Epithelial cell of esophagus (primary cell): ENCODE results near the gene PPP1R14D.

Source experiments
- DNase-seq: peaks from one replicate; pipeline ENCODE4 v3.0.0; 2010; ENCODE audit warnings: low read depth
- H3K4me3 ChIP-seq: 2 replicates; pipeline ENCODE4 v1.5.1; 2011; ENCODE audit warnings: mild to moderate bottlenecking, low read length, control low read depth
- TF ChIP-seq, protein P1 (sequence below): IDR thresholded peaks from 2 replicates; pipeline ENCODE4 v1.5.1; 2011; ENCODE audit warnings: low read depth, mild to moderate bottlenecking, low read length, control low read depth, inconsistent platforms; ENCODE audit not compliant: insufficient read depth; ENCODE audit errors: missing control alignments

The PPP1R14D gene, protein sequence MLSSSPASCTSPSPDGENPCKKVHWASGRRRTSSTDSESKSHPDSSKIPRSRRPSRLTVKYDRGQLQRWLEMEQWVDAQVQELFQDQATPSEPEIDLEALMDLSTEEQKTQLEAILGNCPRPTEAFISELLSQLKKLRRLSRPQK

DNA sequence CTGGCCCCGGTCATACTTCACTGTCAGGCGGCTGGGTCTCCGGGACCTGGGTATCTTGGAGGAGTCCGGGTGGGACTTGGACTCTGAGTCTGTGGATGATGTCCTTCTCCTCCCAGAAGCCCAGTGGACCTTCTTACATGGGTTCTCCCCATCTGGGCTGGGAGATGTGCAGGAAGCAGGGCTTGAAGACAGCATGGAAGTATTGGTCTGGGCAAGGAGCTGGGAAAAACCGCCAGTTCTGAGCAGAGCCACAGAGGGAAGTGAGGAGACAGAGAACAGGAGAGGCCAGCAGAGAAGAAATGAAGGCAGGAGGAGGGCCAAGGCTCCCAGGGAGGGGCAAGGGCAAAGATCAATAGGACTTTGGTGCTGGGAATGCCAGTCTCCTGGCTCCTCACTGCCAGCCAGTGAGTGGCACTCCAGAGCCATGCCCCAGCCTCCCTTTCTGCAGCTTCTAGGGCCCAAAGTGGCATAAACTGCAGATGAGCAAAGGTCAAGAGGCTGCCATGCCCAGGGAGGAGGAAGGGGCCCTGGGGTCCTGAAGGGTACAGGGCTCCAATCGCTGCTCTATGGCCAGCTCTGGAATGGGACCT is at the start of gene PPP1R14D:
Gene PPP1R14D, minus strand, starts transcription at position 262 of the 590 bp plus-strand sequence. Its CDS starts 67 bp downstream, at position 195.
- TF ChIP-seq, protein P1, sequence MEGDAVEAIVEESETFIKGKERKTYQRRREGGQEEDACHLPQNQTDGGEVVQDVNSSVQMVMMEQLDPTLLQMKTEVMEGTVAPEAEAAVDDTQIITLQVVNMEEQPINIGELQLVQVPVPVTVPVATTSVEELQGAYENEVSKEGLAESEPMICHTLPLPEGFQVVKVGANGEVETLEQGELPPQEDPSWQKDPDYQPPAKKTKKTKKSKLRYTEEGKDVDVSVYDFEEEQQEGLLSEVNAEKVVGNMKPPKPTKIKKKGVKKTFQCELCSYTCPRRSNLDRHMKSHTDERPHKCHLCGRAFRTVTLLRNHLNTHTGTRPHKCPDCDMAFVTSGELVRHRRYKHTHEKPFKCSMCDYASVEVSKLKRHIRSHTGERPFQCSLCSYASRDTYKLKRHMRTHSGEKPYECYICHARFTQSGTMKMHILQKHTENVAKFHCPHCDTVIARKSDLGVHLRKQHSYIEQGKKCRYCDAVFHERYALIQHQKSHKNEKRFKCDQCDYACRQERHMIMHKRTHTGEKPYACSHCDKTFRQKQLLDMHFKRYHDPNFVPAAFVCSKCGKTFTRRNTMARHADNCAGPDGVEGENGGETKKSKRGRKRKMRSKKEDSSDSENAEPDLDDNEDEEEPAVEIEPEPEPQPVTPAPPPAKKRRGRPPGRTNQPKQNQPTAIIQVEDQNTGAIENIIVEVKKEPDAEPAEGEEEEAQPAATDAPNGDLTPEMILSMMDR, result no peak
- no peak for DNase-seq
- no peak within 1 kb of the TSS for H3K4me3 ChIP-seq

DNA sequence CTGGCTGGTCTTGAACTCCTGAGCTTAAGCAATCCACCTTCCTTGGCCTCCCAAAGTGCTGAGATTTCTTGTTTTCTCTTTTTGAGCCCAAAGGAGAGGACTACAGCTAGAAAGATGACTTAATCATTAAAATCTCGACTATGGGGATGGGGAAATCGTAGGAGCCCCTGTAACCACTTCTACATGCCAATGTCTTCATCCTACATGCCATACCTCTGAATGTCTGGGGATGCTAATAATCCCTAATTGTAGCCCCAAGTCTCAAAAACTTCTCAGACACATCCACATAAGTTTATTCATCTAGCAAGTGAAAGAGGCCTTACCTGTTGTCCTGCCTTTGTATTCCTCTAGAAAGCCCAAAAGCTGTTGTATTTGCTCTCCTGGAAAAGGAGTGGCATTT is 49.2 kb upstream of the PPP1R14D start:
- TF ChIP-seq, protein P1, result no peak
- DNase-seq, result peak; percentile 30
- H3K4me3 ChIP-seq, result no peak overlapping the region

DNA sequence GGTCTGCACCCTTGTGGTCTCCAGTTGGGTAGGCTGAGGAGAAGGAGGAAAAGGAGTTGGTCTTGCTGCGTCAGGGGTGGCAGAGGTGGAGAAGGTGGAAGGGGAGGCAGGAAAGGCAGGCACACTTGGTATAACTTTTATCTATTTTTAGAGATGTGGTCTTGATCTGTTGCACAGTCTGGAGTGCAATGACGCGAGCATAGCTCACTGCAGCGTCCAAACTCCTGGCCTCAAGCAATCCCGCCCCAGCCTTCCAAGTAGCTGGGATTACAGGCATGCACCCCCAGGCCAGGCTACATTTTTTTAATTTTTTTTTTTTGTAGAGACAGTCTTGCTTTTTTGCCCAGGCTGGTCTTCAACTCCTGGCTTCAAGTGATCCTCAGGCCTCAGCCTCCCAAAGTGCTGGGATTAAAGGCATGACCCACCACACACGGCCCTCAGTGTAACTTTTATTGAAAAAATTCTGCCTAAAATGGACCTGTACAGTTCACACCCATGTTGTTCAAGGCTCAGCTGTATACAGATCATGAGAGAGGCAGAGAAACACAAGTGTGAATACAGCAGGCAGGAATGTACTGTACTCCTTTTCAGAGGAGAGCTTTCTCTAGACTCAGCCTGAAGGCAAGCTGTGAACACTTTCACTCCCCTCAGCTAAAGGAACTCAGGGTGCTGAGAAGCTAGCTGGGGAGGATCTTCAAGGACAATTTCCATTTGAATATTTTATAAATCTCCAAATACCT is 47.7 kb upstream of the PPP1R14D start:
- TF ChIP-seq, protein P1, result no peak
- H3K4me3 ChIP-seq, result no peak overlapping the region
- peak; percentile 79 for DNase-seq

DNA sequence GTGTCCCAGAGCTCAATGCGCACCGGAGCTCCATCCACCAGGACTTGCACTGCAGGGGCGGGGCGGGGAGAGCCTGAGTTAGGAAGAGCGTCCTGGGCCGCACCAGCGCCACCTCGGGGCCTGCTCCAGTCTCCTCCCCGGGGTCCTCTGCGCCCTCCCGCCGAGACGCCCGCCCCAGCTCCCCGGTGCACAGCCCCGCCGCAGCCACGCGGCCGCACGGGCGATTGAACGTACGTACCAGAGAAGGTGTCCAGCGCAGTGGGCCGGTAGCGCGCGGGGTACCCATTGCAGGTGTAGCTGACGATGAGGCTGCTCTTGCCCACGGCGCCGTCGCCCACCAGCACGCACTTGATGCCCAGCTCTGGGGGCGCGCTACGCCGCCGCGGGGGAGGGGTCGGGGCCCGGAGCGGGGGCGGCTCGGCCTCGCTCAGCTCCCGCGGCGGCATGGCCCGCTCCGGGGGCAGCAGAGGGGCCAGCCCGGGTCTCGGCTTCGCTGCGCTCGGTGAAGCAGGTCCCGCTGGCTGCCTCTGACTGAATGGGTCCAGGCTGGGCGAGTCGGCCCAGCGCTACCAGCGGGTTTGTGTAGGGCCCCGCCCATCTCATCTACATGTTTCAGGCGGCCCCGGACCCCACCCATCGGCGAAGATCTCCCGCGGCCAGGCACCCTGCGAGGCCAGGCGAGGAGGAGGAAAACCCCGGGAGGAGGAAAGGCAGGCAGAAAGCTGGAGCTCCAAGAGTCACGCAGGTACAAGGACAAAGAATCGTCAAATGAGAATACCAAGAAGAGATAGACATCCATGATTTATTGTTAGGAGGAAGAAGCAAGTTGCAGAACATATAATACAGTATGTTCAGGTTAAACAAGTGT is 45.4 kb upstream of the PPP1R14D start, which contains the start of gene RHOV:
Gene RHOV, minus strand, starts transcription at position 541 of the 868 bp plus-strand sequence. Its CDS starts 95 bp downstream, at position 446.
- TF ChIP-seq, protein P1, result peak; percentile 38
- DNase-seq, result peak; percentile 92
- peak within 1 kb of the TSS; percentile 61 for H3K4me3 ChIP-seq

DNA sequence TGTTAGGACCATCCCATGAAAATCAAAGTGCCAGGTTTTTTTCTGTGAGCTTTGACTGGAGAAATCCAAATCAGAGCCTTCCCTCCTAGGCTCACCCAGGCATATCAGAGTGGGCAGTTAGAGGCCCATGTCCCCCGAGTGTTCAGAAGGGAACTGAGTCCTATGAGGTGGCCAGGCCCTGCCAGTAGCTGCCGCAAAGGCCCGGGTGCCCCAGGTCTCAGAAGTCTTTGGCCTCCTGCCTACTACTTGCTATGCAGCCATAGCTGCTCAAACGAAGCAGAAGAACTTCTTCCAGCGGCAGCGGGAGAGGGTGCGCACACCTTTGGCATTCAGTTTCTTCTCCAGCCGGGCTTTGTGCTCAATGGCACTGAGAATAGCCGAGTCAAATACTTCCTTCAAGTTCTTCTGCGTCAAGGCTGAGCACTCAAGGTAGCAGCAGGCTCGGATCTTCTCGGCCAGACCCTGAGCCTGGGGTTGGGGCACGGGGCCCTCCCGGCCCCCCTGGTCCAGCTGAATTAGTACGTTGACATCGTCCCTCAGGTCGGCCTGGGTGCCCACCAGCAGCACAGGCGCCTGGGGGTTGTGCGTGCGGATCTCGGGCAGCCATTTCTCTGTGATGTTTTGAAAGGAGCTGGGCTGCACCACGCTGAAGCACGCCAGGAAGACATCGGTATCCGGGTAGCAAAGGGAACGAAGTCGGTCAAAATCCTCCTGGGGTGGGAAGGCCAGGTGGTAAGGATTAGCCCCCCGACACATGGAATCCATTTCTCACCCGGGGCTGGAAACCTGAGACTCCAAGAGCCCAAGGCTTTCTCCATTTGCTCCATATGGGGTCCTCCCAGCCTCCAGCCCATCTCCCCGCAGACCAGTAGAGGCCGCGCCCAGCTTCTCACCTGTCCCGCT is 44.5 kb upstream of the PPP1R14D start:
- TF ChIP-seq, protein P1, result no peak
- no peak for DNase-seq
- H3K4me3 ChIP-seq, result peak overlapping the region; percentile 61
